Measurements from ENCODE around the gene RAI1.

DNA sequence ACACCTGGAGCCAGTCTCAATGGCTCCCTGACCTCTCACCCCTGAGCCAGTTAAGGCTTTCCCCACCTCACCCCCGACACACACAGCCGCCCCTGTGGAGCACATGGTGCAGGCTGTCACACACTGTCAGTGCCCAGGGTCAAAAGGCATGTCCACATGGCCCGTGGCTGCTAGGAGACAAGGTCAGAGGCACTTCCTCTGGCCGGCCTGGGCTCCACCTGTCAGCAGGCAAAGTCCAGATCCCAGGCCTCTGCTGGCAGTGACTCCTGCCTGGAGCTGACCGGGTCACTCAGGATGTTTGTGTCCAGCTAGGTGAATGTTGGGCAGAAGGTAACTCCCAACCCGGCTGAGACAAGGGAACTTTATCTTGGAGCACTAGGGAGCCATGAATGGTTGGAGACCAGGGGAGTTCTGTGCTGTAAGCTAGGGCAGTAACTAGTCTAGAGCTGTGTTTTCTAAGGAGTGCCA lies 149.5 kb downstream of the RAI1 start:
- TF ChIP-seq HDGF (IDR thresholded peaks at IDR 0.05; ENCODE audit: borderline replicate concordance) (no peak), SP1 (IDR thresholded peaks at IDR 0.05) (no peak), SUZ12 (IDR thresholded peaks at IDR 0.05) (no peak), ZNF384 (IDR thresholded peaks at IDR 0.05) (no peak), ELF4 (IDR thresholded peaks at IDR 0.05) (no peak), ARNT (IDR thresholded peaks at IDR 0.05) (no peak), LEF1 (IDR thresholded peaks at IDR 0.05; ENCODE audit: borderline replicate concordance) (no peak), FOXM1 (IDR thresholded peaks at IDR 0.05; ENCODE audit: borderline replicate concordance) (no peak)

Measured in HEK293T (cell line).